Inflammatory macrophage treated with lipopolysaccharide for 1 hour (primary cell): ENCODE results near the gene SLC25A34.
"Not testable (repeated sequence)": the region's sequence is repeated elsewhere in the genome, so short reads cannot be mapped to it uniquely, and the experiment has no call there.

ENCODE experiments used
- DNase-seq, 2 donors: peaks; one replicate each; pipeline ENCODE4 v3.0.0-alpha.2; 2020 to 2022

SLC25A34 gene

GRCh38 chr1:15736038-15736891 is at the start of gene SLC25A34:
TSS of gene SLC25A34 (plus strand) at chr1:15736258. CDS start at chr1:15736486, 228 bp downstream.
- DNase-seq = no peak

DNA sequence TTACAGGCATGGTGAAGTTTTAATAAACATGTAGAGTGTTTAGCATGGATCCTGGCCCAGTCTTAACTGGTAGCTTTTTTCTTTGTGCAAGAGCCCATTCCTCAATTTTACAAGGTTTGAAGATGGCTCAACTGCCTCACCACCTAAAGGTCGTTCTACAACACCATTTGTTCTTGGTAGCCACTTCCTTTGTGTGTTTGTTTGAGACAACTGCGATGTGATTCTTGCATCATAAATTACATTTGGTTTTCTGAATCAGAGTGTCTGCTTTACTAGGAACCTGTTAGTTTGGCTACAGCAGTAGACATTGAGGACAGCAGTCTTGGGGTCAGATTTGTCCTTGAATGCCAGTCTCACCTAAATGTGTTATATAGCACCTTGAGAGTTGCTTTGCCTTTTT is 48.6 kb upstream of the SLC25A34 start:
- DNase-seq = no peak

DNA sequence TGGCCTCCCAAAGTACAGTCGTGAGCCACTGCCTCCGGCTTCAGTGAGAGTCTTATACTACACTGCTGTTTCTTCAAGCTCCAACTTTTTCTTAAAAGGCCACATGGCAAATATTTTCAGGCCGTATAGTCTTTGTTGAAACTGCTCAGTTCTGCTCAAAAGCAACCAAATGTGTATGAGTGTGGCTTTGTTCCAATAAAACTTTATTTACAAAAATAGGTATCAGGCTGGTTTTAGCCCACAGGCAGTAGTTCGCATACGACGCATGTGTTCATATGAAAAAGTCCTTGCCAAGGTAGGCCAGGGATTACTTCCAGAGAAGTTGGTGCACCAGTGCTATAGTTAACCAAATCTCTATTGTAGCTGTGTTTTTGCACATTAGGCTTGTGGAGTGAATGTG is 45.7 kb upstream of the SLC25A34 start:
- DNase-seq = no peak

GRCh38 chr1:15691434-15692032 is 44.5 kb upstream of the SLC25A34 start:
- no peak for DNase-seq

- no peak for DNase-seq
These were observed 43.9 kb upstream of the SLC25A34 start for GRCh38 chr1:15692121-15692682.

GRCh38 chr1:15693371-15693770 is 42.7 kb upstream of the SLC25A34 start:
- no peak for DNase-seq

- DNase-seq = peak; percentile 81 to 83
These were observed 39.0 kb upstream of the SLC25A34 start for GRCh38 chr1:15696956-15697521.

GRCh38 chr1:15698201-15698600 is 37.9 kb upstream of the SLC25A34 start:
- no peak for DNase-seq

GRCh38 chr1:15699321-15699720 is 36.7 kb upstream of the SLC25A34 start:
- DNase-seq = not testable (repeated sequence)

GRCh38 chr1:15700508-15700907 is 35.5 kb upstream of the SLC25A34 start:
- no peak for DNase-seq

GRCh38 chr1:15701784-15702183 is 34.3 kb upstream of the SLC25A34 start:
- no peak for DNase-seq

DNA sequence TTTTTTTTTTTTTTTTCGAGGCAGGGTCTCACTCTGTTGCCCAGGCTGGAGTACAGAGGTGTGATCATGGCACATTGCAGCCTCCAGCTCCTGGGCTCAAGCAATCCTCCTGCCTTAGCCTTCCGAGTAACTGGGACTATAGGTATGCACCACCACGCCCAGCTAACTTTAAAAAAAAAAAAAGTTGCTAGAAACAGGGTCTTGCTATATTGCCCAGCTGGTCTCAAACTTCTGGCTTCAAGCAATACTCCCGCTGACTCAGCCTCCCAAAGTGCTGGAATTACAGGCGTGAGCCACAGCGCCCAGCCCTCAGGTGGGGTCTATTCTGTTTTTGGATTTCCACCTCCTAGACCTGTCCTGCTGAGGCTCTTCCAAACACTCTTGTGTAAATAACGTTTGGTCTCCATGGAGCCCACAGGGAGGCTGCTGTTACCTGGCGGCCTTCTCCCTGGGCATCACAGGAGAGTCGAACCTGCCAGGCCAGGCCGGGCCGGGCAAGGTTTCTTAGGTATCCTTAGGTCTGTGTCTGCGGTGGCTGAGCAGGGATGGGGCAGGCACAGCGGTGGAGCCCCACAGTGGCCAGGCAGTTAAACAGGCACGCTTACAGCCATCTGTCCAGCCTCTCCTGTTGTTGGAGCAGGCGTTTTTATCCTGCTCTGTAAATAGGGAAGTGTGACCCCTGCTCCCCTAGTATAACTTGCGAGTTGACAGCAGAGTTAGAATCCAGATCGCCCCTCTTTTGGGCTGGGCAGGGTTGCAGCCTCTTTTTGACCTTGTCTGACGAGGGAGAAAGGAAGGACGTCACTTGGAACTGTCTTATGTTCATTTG is 33.1 kb upstream of the SLC25A34 start:
- no peak for DNase-seq

- peak; percentile 50 to 68 for DNase-seq
These were observed 32.5 kb upstream of the SLC25A34 start for GRCh38 chr1:15703562-15703961.

DNA sequence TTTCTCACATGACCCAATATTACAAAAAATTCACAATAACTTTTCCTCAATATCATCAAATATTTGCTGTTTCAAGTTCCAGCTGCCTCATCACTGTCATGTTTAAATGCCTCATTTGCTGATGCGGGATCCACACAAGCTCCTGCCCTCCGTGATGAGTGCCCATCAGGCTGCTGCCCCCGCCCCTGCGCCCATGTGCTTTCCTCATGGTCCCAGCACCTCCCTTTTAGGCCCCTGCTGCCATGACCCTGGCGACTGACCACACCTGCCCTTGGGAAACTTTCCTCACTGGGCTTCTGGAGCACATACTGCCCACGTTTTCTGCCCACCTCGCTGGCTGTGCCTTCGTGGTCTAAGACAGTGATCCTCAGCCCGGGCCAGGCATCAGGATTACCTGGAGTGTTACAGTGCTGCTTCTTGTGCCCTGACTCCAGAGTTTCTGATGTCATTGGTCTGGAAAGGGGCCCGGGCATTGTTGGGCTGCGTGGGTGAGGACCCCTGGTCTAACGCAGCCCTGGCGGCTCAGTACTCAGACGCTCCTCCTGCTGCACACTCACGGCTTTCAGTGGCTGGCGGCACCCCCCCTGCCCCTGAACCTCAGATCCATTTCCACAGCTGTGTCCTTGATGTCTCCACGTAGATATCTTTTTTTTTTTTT is 31.4 kb upstream of the SLC25A34 start:
- DNase-seq = no peak

DNA sequence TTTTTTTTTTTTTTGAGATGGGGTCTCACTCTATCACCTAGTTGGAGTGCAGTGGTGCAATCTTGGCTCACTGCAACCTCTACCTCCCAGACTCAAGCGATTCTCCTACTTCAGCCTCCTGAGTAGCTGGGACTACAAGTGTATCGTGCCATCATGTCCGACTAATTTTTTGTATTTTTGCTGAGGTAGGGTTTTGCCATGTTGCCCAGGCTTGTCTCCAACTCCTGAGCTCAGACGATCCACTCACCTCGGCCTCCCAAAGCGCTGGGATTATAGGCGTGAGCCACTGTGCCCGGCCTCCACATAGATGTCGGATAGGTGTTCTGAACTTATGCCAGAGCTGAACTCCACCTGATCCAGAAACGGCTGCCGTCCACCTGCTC is 30.9 kb upstream of the SLC25A34 start:
- DNase-seq = no peak

- no peak for DNase-seq
These were observed 29.3 kb upstream of the SLC25A34 start for GRCh38 chr1:15706751-15707150.

DNA sequence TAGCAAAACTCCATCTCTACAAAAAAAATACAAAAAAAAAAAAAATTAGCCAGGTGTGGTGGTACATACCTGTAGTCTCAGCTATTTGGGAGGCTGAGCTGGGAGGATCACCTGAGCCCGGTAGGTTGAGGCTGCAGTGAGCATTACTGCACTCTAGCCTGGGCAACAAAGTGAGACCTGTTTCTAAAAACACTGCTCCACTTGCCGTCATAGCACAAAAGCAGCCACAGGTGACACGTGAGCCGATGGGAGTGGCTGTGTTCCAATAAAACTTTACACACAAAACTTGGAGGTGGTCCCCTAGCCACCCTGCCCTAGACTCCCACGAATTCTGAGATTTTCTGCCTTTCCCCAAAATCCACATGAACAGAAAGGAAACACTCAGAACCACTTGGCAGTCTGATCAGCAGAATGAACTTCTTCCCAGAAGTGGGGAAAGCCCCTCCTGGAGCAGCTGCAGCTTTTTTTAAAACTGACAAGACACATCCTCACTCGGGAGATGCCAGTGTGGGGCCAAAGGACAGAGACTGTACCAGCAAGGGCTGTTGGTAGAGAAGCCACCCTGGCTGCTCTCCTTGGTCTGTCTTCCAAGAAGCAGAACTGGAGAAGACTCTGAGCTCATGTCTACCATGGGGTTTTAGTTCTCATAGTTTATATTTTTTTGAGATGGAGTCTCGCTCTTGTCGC is 28.7 kb upstream of the SLC25A34 start:
- DNase-seq = peak; percentile 13 to 23

GRCh38 chr1:15708486-15709137 is 27.4 kb upstream of the SLC25A34 start:
- DNase-seq = no peak

GRCh38 chr1:15709226-15709625 is 26.8 kb upstream of the SLC25A34 start:
- no peak for DNase-seq

- DNase-seq = no peak
These were observed 23.9 kb upstream of the SLC25A34 start for GRCh38 chr1:15712168-15712567.
